ENCODE results near the gene TBC1D7. TPM values are rescaled to one million over a fixed set of nuclear protein-coding genes. Genes with fewer than 3 reads are reported as not detected.
A peak's percentile ranks its signal among the peaks of the same experiment; 100 is the strongest.

Gene TBC1D7
- 10 to 100 TPM in 1 of 2 donors, 1 to 10 TPM in 1; 9.9 to 11.9 TPM for total RNA-seq
- long read RNA-seq, donor 1, partial matches to known transcripts = 0 of 29 reads
- long read RNA-seq, donor 1, other reads (novel, unspliced or antisense) = 27 of 29 reads
- long read RNA-seq, donor 2, partial matches to known transcripts = 3 of 110 reads
- long read RNA-seq, donor 2, other reads (novel, unspliced or antisense) = 104 of 110 reads

- intact Hi-C loops (cut with DNase I) = no loop called here
- peak; percentile 98 for DNase-seq (ENCODE audit: low spot score)
Measured at GRCh38 chr6:13328076-13328874, at the start of gene TBC1D7. Gene TBC1D7, minus strand, starts transcription at chr6:13328537. Its CDS starts 1,639 bp downstream, at chr6:13326898.

- no peak for DNase-seq (ENCODE audit: low spot score)
- intact Hi-C loops (cut with DNase I) = no loop called here
Measured at GRCh38 chr6:13377054-13377758, 48.9 kb upstream of the TBC1D7 start.

- DNase-seq (ENCODE audit: low spot score) = no peak
- intact Hi-C loops (cut with DNase I) = no loop called here
Measured at GRCh38 chr6:13375360-13375878, 47.1 kb upstream of the TBC1D7 start.

GRCh38 chr6:13373919-13374318 is 45.6 kb upstream of the TBC1D7 start:
- intact Hi-C loops (cut with DNase I) = no loop called here

GRCh38 chr6:13373488-13373886 is 45.1 kb upstream of the TBC1D7 start:
- intact Hi-C loops (cut with DNase I) = no loop called here
- no peak for DNase-seq (ENCODE audit: low spot score)

More at GRCh38 chr6:13373919-13374318, 45.6 kb upstream of the TBC1D7 start:
- no peak for DNase-seq (ENCODE audit: low spot score)

- intact Hi-C loops (cut with DNase I) = no loop called here
- no peak for DNase-seq (ENCODE audit: low spot score)
Measured at GRCh38 chr6:13372688-13373487, 44.6 kb upstream of the TBC1D7 start.

- intact Hi-C loops (cut with DNase I) = no loop called here
- no peak for DNase-seq (ENCODE audit: low spot score)
Measured at GRCh38 chr6:13372076-13372475, 43.7 kb upstream of the TBC1D7 start.

- DNase-seq (ENCODE audit: low spot score) = no peak
- intact Hi-C loops (cut with DNase I) = no loop called here
Measured at GRCh38 chr6:13371421-13372072, 43.2 kb upstream of the TBC1D7 start.

- DNase-seq (ENCODE audit: low spot score) = no peak
- intact Hi-C loops (cut with DNase I) = no loop called here
Measured at GRCh38 chr6:13370623-13371022, 42.3 kb upstream of the TBC1D7 start.

GRCh38 chr6:13369591-13369990 is 41.3 kb upstream of the TBC1D7 start:
- intact Hi-C loops (cut with DNase I) = no loop called here

GRCh38 chr6:13368731-13369115 is 40.4 kb upstream of the TBC1D7 start:
- DNase-seq (ENCODE audit: low spot score) = no peak
- intact Hi-C loops (cut with DNase I) = no loop called here

More at GRCh38 chr6:13369591-13369990, 41.3 kb upstream of the TBC1D7 start:
- DNase-seq (ENCODE audit: low spot score) = no peak

GRCh38 chr6:13368079-13368730 is 39.9 kb upstream of the TBC1D7 start:
- intact Hi-C loops (cut with DNase I) = no loop called here
- no peak for DNase-seq (ENCODE audit: low spot score)

- intact Hi-C loops (cut with DNase I) = no loop called here
- no peak for DNase-seq (ENCODE audit: low spot score)
Measured at GRCh38 chr6:13367396-13367795, 39.1 kb upstream of the TBC1D7 start.

GRCh38 chr6:13365320-13365719 is 37.0 kb upstream of the TBC1D7 start:
- intact Hi-C loops (cut with DNase I) = no loop called here
- DNase-seq (ENCODE audit: low spot score) = no peak

- DNase-seq (ENCODE audit: low spot score) = no peak
- intact Hi-C loops (cut with DNase I) = no loop called here
Measured at GRCh38 chr6:13364842-13365241, 36.5 kb upstream of the TBC1D7 start.

- intact Hi-C loops (cut with DNase I) = no loop called here
- no peak for DNase-seq (ENCODE audit: low spot score)
Measured at GRCh38 chr6:13362412-13362811, 34.1 kb upstream of the TBC1D7 start.

GRCh38 chr6:13360671-13361540 is 32.6 kb upstream of the TBC1D7 start:
- DNase-seq (ENCODE audit: low spot score) = no peak
- intact Hi-C loops (cut with DNase I) = no loop called here

All from posterior vena cava (tissue), 2 donors.